HS-5 (cell line): ENCODE data around the gene KLHL40.

Experiments used
- DNase-seq: peaks from one replicate; pipeline ENCODE4 v3.0.0-alpha.2; 2012; ENCODE audit warnings: low read depth

The KLHL40 gene

GRCh38 chr3:42725454-42725853 is 40.1 kb downstream of the KLHL40 start:
- DNase-seq = no peak

GRCh38 chr3:42728056-42728455 is 42.7 kb downstream of the KLHL40 start:
- DNase-seq = no peak

GRCh38 chr3:42728668-42729364 is 43.5 kb downstream of the KLHL40 start:
- no peak for DNase-seq

- DNase-seq = no peak
Measured at GRCh38 chr3:42729404-42730145, 44.2 kb downstream of the KLHL40 start.

- no peak for DNase-seq
Measured at GRCh38 chr3:42730294-42730693, 45.0 kb downstream of the KLHL40 start.

GRCh38 chr3:42730706-42731420 is 45.5 kb downstream of the KLHL40 start:
- no peak for DNase-seq

- no peak for DNase-seq
Measured at GRCh38 chr3:42731476-42732195, 46.3 kb downstream of the KLHL40 start.

GRCh38 chr3:42732196-42732828 is 47.0 kb downstream of the KLHL40 start:
- DNase-seq = no peak

GRCh38 chr3:42732829-42733459 is 47.6 kb downstream of the KLHL40 start:
- no peak for DNase-seq

- no peak for DNase-seq
Measured at GRCh38 chr3:42733501-42734262, 48.3 kb downstream of the KLHL40 start.

- no peak for DNase-seq
Measured at GRCh38 chr3:42734263-42734860, 49.0 kb downstream of the KLHL40 start.

GRCh38 chr3:42735019-42735418 is 49.7 kb downstream of the KLHL40 start:
- no peak for DNase-seq

GRCh38 chr3:42735615-42736014 is 50.3 kb downstream of the KLHL40 start:
- DNase-seq = no peak

- DNase-seq = no peak
Measured at GRCh38 chr3:42736081-42736480, 50.7 kb downstream of the KLHL40 start.

- DNase-seq = no peak
Measured at GRCh38 chr3:42736531-42736930, 51.2 kb downstream of the KLHL40 start.

GRCh38 chr3:42739401-42740158 is 54.2 kb downstream of the KLHL40 start:
- DNase-seq = no peak

- no peak for DNase-seq
Measured at GRCh38 chr3:42741796-42742195, 56.5 kb downstream of the KLHL40 start.
